NOMO-1 (cell line): ENCODE data around the gene HMOX2.
A peak's percentile ranks its signal among the peaks of the same experiment; 100 is the strongest.

Experiments
- DNase-seq, 2 experiments: peaks; one replicate each; lab custom pipeline; 2025; ENCODE audit not compliant: unreplicated experiment in 2 of 2; lab: John Stamatoyannopoulos, UW

The HMOX2 gene

GRCh38 chr16:4475880-4476788 is at the start of gene HMOX2:
Gene HMOX2, plus strand, starts transcription at chr16:4476398. Its CDS starts 29,127 bp downstream, at chr16:4505525.
- peak; percentile 88 to 95 for DNase-seq

- no peak for DNase-seq
Observed at GRCh38 chr16:4426722-4427372, 49.4 kb upstream of the HMOX2 start.

GRCh38 chr16:4428500-4428899 is 47.7 kb upstream of the HMOX2 start:
- no peak for DNase-seq

- no peak for DNase-seq
Observed at GRCh38 chr16:4431023-4431422, 45.2 kb upstream of the HMOX2 start.

GRCh38 chr16:4433228-4433627 is 43.0 kb upstream of the HMOX2 start:
- no peak for DNase-seq

GRCh38 chr16:4433914-4434787 is 42.0 kb upstream of the HMOX2 start:
- DNase-seq, result no peak

- no peak for DNase-seq
Observed at GRCh38 chr16:4435337-4436067, 40.7 kb upstream of the HMOX2 start.

- no peak for DNase-seq
Observed at GRCh38 chr16:4437366-4437765, 38.8 kb upstream of the HMOX2 start.

- DNase-seq, result no peak
Observed at GRCh38 chr16:4442371-4442770, 33.8 kb upstream of the HMOX2 start.

- DNase-seq, result no peak
Observed at GRCh38 chr16:4443271-4443670, 32.9 kb upstream of the HMOX2 start.

- no peak for DNase-seq
Observed at GRCh38 chr16:4443986-4444385, 32.2 kb upstream of the HMOX2 start.

- DNase-seq, result no peak
Observed at GRCh38 chr16:4450430-4450829, 25.8 kb upstream of the HMOX2 start.

- DNase-seq, result no peak
Observed at GRCh38 chr16:4450931-4451519, 25.2 kb upstream of the HMOX2 start.

- no peak for DNase-seq
Observed at GRCh38 chr16:4452674-4453073, 23.5 kb upstream of the HMOX2 start.

GRCh38 chr16:4454623-4455022 is 21.6 kb upstream of the HMOX2 start:
- DNase-seq, result no peak

GRCh38 chr16:4455081-4455480 is 21.1 kb upstream of the HMOX2 start:
- DNase-seq, result no peak

- no peak for DNase-seq
Observed at GRCh38 chr16:4455951-4456350, 20.2 kb upstream of the HMOX2 start.

GRCh38 chr16:4460936-4461249 is 15.3 kb upstream of the HMOX2 start:
- DNase-seq, result no peak

GRCh38 chr16:4461250-4462085 is 14.7 kb upstream of the HMOX2 start:
- DNase-seq, result no peak
